HepG2 (cell line): ENCODE results near the gene BASP1. TPM values are rescaled to one million over a fixed set of nuclear protein-coding genes. Genes with fewer than 3 reads are reported as not detected.

Experiments used
- ATAC-seq: fragments of 200-7000 bp; cut with Tn5 transposase; 3 replicates; pipeline ENCODE4 v1.9.1; 2020; ENCODE audit warnings: mild to moderate bottlenecking, moderate library complexity
- BruUV-seq: library from RNA; stranded (reverse); fragments of 400-500 nt; replicated peaks from 2 replicates; lab custom pipeline; 2021; lab: Mats Ljungman, UMichigan
- CTCF ChIA-PET: fragments of 300-600 bp; formaldehyde crosslinking; extraction: SDS; loops from one replicate; lab custom pipeline; 2021; ENCODE audit warnings: low total read pairs, inconsistent platforms, low intra/inter-chr PET ratio; lab: Yijun Ruan, JAX
- POLR2A ChIA-PET: fragments of 350-600 bp; sonication (Branson Sonifier 250); formaldehyde crosslinking; loops from one replicate; lab custom pipeline; 2020; ENCODE audit warnings: antibody characterized with exemption, inconsistent platforms; lab: Yijun Ruan, JAX
- DNase-seq: peaks from one replicate; pipeline ENCODE4 v3.0.0-alpha.2; 2015; ENCODE audit warnings: low spot score
- FAIRE-seq: peaks from 3 replicates; lab custom pipeline; 2011; peaks lifted over from hg19 to GRCh38; lab: Jason Lieb, UNC
- H2AFZ ChIP-seq: one replicate; pipeline ENCODE4 v1.6.1; 2011; ENCODE audit warnings: low read length, inconsistent platforms
- H3K27ac ChIP-seq: fragments of 300-600 bp; 3 replicates; pipeline ENCODE4 v1.8.0; 2011; ENCODE audit warnings: mixed run types, mild to moderate bottlenecking, mixed read lengths, low read length, inconsistent platforms; ENCODE audit not compliant: insufficient read depth; ENCODE audit errors: extremely low read length
- H3K27me3 ChIP-seq, 2 experiments: fragments of 200-600 bp in 1 of 2; 2 replicates in 1 of 2; 3 replicates in 1 of 2; pipeline versions ENCODE4 v1.6.0 to v1.8.0; 2011; ENCODE audit warnings: low read length in 2 of 2, mild to moderate bottlenecking in 2 of 2, moderate library complexity in 2 of 2, inconsistent platforms in 1 of 2; ENCODE audit not compliant: insufficient read depth in 2 of 2, control insufficient read depth in 1 of 2
- H3K36me3 ChIP-seq, 2 experiments: fragments of 200-600 bp in 1 of 2; replicated peaks in 1 of 2; 2 replicates in 1 of 2; 3 replicates in 1 of 2; pipeline versions ENCODE4 v1.5.1 to v1.8.0; 2011; ENCODE audit warnings: low read length in 2 of 2, inconsistent platforms in 1 of 2; ENCODE audit not compliant: insufficient read depth in 2 of 2, control insufficient read depth in 1 of 2
- H3K4me1 ChIP-seq: 2 replicates; pipeline ENCODE4 v1.5.1; 2012; ENCODE audit warnings: low read length, inconsistent platforms; ENCODE audit not compliant: insufficient read depth
- H3K4me2 ChIP-seq: 2 replicates; pipeline ENCODE4 v1.6.0; 2011; ENCODE audit warnings: low read depth, low read length, inconsistent platforms
- H3K4me3 ChIP-seq, 3 experiments: fragments of 200-600 bp in 1 of 3; sonication (generic), shearing (Covaris generic) in 1 of 3; replicated peaks in 1 of 3; 2 replicates each; pipeline ENCODE4 v1.5.1; 2011 to 2016; ENCODE audit warnings: low read length in 3 of 3, inconsistent platforms in 2 of 3, low read depth in 2 of 3, mild to moderate bottlenecking in 2 of 3, control low read depth in 1 of 3, mixed read lengths in 1 of 3; ENCODE audit not compliant: insufficient read depth in 1 of 3
- H3K79me2 ChIP-seq: one replicate; pipeline ENCODE4 v1.6.1; 2011; ENCODE audit warnings: low read length, inconsistent platforms; ENCODE audit not compliant: insufficient read depth
- H3K9ac ChIP-seq: 2 replicates; pipeline ENCODE4 v1.6.0; 2011; ENCODE audit warnings: mild to moderate bottlenecking, low read depth, low read length, inconsistent platforms; ENCODE audit not compliant: insufficient read depth
- H3K9me3 ChIP-seq: 2 replicates; pipeline ENCODE4 v1.5.1; 2012; ENCODE audit warnings: mild to moderate bottlenecking, low read length
- H4K20me1 ChIP-seq: 2 replicates; pipeline ENCODE4 v1.6.0; 2011; ENCODE audit warnings: inconsistent platforms, mild to moderate bottlenecking, low read length, moderate library complexity; ENCODE audit not compliant: insufficient read depth
- ATF7 ChIP-seq, 2 experiments: fragments of 450-650 bp in 1 of 2; sonication (generic) in 1 of 2; formaldehyde crosslinking in 1 of 2; IDR thresholded peaks; 2 replicates each; pipeline versions ENCODE4 v1.4.0 to v1.6.1; 2016 to 2020; ENCODE audit warnings: antibody characterized with exemption in 1 of 2, mild to moderate bottlenecking in 1 of 2, missing genetic modification reagents in 1 of 2
- CAMTA2 ChIP-seq: sonication (generic); formaldehyde crosslinking; IDR thresholded peaks from 2 replicates; pipeline ENCODE4 v1.4.0; 2020; ENCODE audit warnings: mild to moderate bottlenecking, missing genetic modification reagents, borderline replicate concordance
- CBFB ChIP-seq: sonication (generic); formaldehyde crosslinking; IDR thresholded peaks from 2 replicates; pipeline ENCODE4 v1.4.0; 2020; ENCODE audit warnings: missing genetic modification reagents
- ESRRA ChIP-seq: sonication (generic); formaldehyde crosslinking; IDR thresholded peaks from 2 replicates; pipeline ENCODE4 v1.5.1; 2020; ENCODE audit warnings: mild to moderate bottlenecking, low read depth, missing genetic modification reagents
- GATA4 ChIP-seq: sonication (generic); IDR thresholded peaks from 2 replicates; pipeline ENCODE4 v1.6.1; 2016; ENCODE audit warnings: antibody characterized with exemption, low read depth, borderline replicate concordance
- GTF3A ChIP-seq: sonication (generic); formaldehyde crosslinking; conservative IDR thresholded peaks from 2 replicates; pipeline ENCODE4 v1.4.0; 2020; ENCODE audit warnings: mild to moderate bottlenecking, missing genetic modification reagents
- HIC2 ChIP-seq: sonication (generic); formaldehyde crosslinking; IDR thresholded peaks from 2 replicates; pipeline ENCODE4 v1.9.0; 2022; ENCODE audit warnings: low read depth, missing genetic modification reagents
- KDM1A ChIP-seq: IDR thresholded peaks from 2 replicates; pipeline ENCODE4 v1.6.1; 2016; ENCODE audit warnings: missing compliant biosample characterization
- RERE ChIP-seq: IDR thresholded peaks from 2 replicates; pipeline ENCODE4 v1.6.1; 2016; ENCODE audit warnings: low read depth, missing genetic modification reagents, missing compliant biosample characterization
- SALL1 ChIP-seq: sonication (generic); formaldehyde crosslinking; IDR thresholded peaks from 2 replicates; pipeline ENCODE4 v1.8.0; 2022; ENCODE audit warnings: mild to moderate bottlenecking, missing genetic modification reagents
- SP4 ChIP-seq: sonication (generic); formaldehyde crosslinking; IDR thresholded peaks from 2 replicates; pipeline ENCODE4 v1.8.1; 2023; ENCODE audit warnings: mild to moderate bottlenecking, missing genetic modification reagents
- STAT6 ChIP-seq: sonication (generic); formaldehyde crosslinking; IDR thresholded peaks from 2 replicates; pipeline ENCODE4 v1.4.0; 2020; ENCODE audit warnings: missing genetic modification reagents, mild to moderate bottlenecking, borderline replicate concordance
- TAF15 ChIP-seq: fragments of 200-400 bp; formaldehyde crosslinking; IDR thresholded peaks from one replicate; pipeline ENCODE4 v1.6.1; 2018; ENCODE audit warnings: mild to moderate bottlenecking, low read depth, low read length; ENCODE audit not compliant: poor library complexity, severe bottlenecking
- TMF1 ChIP-seq: sonication (generic); formaldehyde crosslinking; IDR thresholded peaks from 2 replicates; pipeline ENCODE4 v1.8.1; 2022; ENCODE audit warnings: low read depth, missing genetic modification reagents
- ZNF672 ChIP-seq: sonication (generic); formaldehyde crosslinking; IDR thresholded peaks from 2 replicates; pipeline ENCODE4 v1.8.1; 2022; ENCODE audit warnings: missing genetic modification reagents
- WGBS: methylation state at CpG from one replicate; pipeline ENCODE4 v1.1.6; 2017; ENCODE audit warnings: low lambda C conversion rate; 5-methylcytosine and 5-hydroxymethylcytosine counted together
- in situ Hi-C: cut with HindIII; loops from 2 replicates; pipeline ENCODE4 v1.10.0; 2017; ENCODE audit warnings: low pct_unique_long_range_greater_than_20kb; ENCODE audit not compliant: extremely low pct_ligation_motif_present
- intact Hi-C: fragments of 100-400 bp; cut with micrococcal nuclease; formaldehyde crosslinking; loops from one replicate; pipeline ENCODE4 v1.10.0; 2022; ENCODE audit not compliant: unreplicated experiment
- polyA plus RNA-seq, 8 experiments: library from polyadenylated mRNA; depleted of rRNA in 3 of 8; stranded (reverse) in 7 of 8; unstranded in 1 of 8; fragments of >200 nt; fragmentation: Illumina TruSeq in 4 of 8; extraction: Trizol in 4 of 8; gene quantifications; 2 replicates each; pipeline versions ENCODE4 v1.2.1 to v1.2.3, GENCODE V29; 2011 to 2016; ENCODE audit warnings: low read depth in 4 of 8, missing spikeins in 1 of 8, mixed read lengths in 1 of 8; ENCODE audit not compliant: insufficient read depth in 1 of 8
- total RNA-seq, 5 experiments: library from RNA; depleted of rRNA; stranded (reverse); fragments of >200 nt; fragmentation: Illumina TruSeq; extraction: Trizol; gene quantifications; 2 replicates each; pipeline ENCODE4 v1.2.3, GENCODE V29; 2016; ENCODE audit warnings: low read depth in 1 of 5

BASP1 gene
- total and polyA plus RNA-seq, 2 of the 13 experiments (the other 11 are each of a cell fraction or from before 2014, with no cell fraction given): 0.04 TPM; not detected in 1

GRCh38 chr5:17312358-17312757 lies 94.9 kb downstream of the BASP1 start:
- H3K27me3 ChIP-seq: no peaks in the 10 kb centered on the region
- WGBS: 3% methylated on average over 4 of the region's 4 CpGs
- H3K9ac ChIP-seq: no peak overlapping the region
- H3K4me2 ChIP-seq: no peak overlapping the region
- DNase-seq: no peak
- in situ Hi-C loops: no loop called here
- H3K36me3 ChIP-seq: no peaks in the 10 kb centered on the region
- no peak overlapping the region for H3K27ac ChIP-seq
- no peak overlapping the region for H3K4me3 ChIP-seq
- no peak for FAIRE-seq
- no peak for ATAC-seq
- no TSS peak for BruUV-seq
- no peaks in the 10 kb centered on the region for H4K20me1 ChIP-seq
- ChIA-PET CTCF (no interaction called here), POLR2A (no interaction called here)
- intact Hi-C loops: no loop called here
- H3K9me3 ChIP-seq: no peaks in the 10 kb centered on the region
- no peaks in the 10 kb centered on the region for H3K79me2 ChIP-seq
- no peak overlapping the region for H2AFZ ChIP-seq
- no peaks in the 10 kb centered on the region for H3K4me1 ChIP-seq
- TF ChIP-seq ATF7 (IDR thresholded peaks at IDR 0.05) (no peak), ATF7 (CRISPR knock-in tag; IDR thresholded peaks at IDR 0.05) (no peak), KDM1A (CRISPR knock-in tag) (no peak), ZNF672 (CRISPR knock-in tag) (no peak), GTF3A (CRISPR knock-in tag) (no peak), TAF15 (no peak), RERE (CRISPR knock-in tag) (no peak), CAMTA2 (CRISPR knock-in tag) (no peak), SP4 (CRISPR knock-in tag) (no peak), STAT6 (CRISPR knock-in tag) (no peak), GATA4 (no peak), HIC2 (no peak), ESRRA (CRISPR knock-in tag) (no peak), SALL1 (CRISPR knock-in tag) (no peak), TMF1 (CRISPR knock-in tag) (no peak), CBFB (CRISPR knock-in tag) (no peak)
